Kidney capillary endothelial cell (primary cell): Measurements from ENCODE around the gene NKX1-2.
A peak's percentile ranks its signal among the peaks of the same experiment; 100 is the strongest.
"Not testable (repeated sequence)": the region's sequence is repeated elsewhere in the genome, so short reads cannot be mapped to it uniquely, and the experiment has no call there.

ENCODE experiments used
- DNase-seq: peaks from one replicate; pipeline ENCODE4 v3.0.0-alpha.2; 2018; ENCODE audit warnings: low spot score

The NKX1-2 gene

GRCh38 chr10:124451276-124451675 lies 1.4 kb upstream of the NKX1-2 start:
- no peak for DNase-seq

DNA sequence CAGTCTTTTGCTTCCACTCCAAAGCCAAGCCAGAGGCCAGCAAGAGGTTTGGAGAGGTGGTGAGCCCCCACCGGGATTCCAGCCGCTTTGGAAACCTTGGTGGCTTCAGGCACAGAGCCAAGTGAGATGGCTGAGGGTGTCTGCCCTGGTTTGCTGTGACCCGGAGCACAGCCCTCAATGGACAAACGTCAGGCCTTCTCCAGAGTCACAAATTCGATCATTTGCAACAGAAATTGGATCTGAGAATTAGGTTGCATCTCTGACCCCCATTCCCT lies 885 bp upstream of the NKX1-2 start:
- no peak for DNase-seq

DNA sequence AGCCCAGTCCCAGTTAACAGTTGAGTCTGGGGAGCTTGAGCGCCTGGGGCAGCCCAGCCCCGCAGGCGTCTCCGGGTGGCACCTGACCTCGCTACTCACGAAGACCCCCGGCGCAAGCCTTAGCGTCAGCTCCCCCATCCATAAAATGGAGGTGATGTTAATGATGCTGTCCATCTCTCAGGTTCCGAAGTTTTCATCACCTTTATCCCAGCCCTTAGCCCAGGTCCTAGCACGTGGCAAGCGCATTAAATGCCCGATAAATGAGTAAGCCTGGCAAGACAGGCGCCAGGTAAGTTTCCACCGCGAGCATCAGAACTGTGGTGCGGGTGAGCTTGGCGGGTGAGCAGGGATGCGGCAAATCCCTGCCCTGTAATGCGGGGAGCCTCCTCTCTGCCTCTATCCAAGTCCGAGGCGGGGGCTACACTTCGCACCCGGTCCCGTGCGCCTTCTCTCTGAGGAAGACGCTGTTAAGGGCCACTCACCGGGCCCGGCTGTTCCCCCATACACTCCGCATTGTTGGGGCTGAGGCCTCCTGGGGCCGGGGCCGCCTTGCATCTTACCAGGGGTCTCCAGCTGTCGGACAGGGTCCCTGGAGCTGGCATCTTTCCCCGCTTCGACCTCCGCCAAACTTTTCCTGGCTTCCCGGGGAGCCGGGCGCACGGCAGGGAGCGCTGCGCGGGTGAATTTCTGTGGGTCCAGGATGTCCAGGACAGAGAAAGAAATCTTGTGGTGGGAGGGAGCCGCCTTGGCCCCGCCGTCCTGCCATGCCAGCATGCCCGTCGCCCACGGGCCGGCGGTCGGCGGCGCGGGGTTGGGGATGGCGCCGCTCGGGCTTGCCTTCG lies 444 bp downstream of the NKX1-2 start:
- DNase-seq: no peak

- DNase-seq: no peak
Observed at GRCh38 chr10:124448696-124449169, 1.1 kb downstream of the NKX1-2 start.

DNA sequence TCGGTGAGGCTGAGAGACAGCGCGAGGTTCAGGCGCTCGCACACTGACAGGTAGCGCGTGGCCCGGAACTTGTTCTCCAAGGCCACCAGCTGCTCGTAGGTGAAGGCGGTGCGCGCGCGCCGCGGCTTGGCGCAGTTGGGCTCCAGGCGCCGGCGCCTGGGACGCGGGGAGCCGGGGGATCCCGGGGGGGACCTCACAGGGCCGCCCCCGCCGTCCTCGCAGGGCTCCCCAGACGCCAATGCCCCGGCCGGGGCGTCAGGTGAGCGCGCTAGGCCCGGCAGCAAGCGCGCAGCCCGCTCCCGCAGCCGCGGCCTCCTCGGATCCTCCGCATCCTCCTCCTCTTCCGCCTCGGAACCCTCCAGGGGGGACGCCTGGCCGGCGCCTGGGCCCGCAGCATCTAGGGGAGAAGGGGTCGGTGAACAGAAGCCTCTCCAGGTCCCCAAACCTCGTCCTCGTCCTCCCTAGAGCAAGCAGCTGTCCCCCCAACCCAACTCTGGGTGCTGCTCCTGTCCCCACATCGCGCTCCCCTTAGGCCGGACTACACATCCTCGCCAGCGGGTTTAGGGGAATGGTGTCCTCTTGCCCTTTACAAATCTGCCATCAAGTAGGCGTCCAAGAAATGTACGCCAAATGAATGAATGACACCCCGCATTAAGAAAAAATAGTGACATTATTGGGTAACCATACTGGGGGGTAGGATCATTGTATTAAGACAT lies 1.9 kb downstream of the NKX1-2 start:
- DNase-seq: no peak

- DNase-seq: no peak
Observed at GRCh38 chr10:124446830-124447750, 2.7 kb downstream of the NKX1-2 start.

- DNase-seq: not testable (repeated sequence)
Observed at GRCh38 chr10:124441694-124442093, 8.1 kb downstream of the NKX1-2 start.

DNA sequence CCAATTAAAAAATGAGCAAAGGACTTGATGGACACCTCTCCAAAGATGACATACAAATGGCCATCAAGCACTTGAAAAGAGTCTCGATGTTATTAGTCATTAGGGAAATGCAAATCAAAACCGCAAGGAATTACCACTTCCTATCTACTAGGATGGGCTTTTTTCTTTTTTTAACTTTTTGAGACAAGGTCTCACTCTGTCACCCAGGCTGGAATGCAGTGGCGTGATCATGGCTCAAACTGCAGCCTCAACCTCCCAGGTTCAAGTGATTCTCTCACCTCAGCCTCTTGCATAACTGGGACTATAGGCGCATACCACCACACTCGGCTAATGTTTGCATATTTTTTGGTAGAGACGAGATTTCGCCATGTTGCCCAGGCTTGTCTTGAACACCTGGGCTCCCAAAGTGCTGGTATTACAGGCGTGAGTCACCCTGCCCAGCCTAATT lies 13.6 kb downstream of the NKX1-2 start:
- no peak for DNase-seq

GRCh38 chr10:124435683-124436082 lies 14.2 kb downstream of the NKX1-2 start:
- DNase-seq: not testable (repeated sequence)

- no peak for DNase-seq
Observed at GRCh38 chr10:124433461-124433860, 16.4 kb downstream of the NKX1-2 start.

DNA sequence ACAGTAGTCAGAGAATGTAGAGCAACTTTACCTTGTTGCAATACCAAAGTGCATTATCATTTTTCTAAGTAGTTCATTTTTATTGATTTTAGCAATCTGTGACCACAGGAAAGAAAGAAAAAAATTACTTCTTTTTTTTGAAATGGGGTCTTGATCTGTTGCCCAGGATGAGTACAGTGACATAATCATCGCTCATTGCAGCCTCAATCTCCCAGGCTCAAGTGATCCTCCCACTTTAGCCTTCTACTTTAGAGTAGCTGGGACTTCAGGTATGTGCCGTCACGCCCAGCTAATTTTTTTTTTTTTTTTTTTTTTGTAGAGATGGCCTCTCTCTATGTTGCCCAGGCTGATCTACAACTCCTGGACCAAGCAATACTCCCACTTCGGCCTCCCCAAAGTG lies 19.8 kb downstream of the NKX1-2 start:
- no peak for DNase-seq

DNA sequence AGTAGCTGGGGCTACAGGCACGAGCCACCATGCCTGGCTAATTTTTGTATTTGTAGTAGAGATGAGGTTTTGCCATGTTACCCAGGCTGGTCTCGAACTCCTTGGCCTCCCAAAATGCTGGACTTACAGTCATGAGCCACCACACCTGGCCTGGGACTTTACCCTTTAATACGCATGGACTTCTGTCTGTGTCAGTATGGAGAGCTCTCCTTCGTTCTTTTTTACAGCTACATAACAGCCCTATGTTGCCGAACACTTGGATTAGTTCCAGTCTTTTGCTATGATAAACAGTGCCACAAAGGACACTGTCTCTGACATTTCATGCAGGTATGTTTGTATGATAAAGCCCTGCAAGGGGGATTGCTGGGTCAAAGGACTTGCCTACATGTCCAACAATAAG lies 20.3 kb downstream of the NKX1-2 start:
- no peak for DNase-seq

DNA sequence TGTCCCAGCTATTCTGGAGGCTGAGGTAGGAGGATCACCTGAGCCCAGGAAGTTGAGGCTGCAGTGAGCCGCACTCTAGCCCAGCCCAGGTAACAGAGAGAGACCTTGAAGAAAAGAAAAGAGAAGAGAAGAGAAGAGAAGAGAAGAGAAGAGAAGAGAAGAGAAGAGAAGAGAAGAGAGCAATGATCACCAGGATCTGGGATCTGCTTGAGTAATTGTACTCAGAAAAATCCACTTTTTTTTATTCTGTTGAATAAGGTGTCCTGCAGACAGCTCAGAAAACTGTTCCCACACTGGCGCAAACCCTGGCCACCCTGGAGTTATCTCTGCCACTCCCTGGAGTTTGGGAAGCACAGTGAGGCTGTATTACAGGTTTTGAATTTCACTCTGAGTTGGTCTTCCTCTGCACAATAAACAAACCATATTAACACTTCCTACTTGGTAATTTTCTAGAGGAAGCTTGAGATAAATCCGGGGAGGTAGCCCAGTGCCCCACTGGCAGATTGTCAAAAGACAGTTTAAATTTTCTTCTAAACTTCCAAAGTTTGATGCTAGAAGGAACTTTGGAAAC lies 21.5 kb downstream of the NKX1-2 start:
- DNase-seq: no peak

DNA sequence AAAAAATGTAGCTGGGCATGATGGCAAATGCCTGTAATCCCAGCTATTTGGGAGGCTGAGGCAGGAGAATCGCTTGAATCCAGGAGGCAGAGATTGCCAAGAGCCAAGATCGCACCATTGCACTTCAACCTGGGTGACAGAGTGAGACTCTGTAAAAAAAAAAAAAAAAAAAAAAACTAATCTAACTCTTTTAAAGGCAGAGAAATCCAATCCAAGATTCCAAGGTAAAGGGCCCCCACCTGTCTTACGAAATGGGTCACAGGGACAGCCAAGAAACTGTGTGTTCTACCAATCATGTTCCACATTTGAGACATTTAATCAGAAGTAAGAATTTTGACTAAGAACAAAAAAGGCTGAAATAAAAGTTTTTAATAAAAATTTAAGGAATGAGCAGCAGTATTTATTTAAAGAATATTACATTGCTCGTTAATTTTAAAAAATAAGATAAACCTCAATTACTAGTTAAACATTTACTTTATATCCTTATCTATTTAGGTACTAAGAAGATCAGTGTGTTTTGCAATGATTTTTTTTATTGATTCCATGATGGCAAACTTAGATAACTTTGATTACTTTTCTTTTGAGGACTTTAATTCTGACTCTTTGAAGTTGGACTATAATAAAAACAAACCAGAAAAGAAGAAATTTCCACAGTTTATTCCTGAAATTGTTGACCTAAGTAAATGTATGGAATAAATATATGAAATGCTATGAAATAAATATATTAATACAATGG lies 24.4 kb downstream of the NKX1-2 start:
- DNase-seq: no peak

DNA sequence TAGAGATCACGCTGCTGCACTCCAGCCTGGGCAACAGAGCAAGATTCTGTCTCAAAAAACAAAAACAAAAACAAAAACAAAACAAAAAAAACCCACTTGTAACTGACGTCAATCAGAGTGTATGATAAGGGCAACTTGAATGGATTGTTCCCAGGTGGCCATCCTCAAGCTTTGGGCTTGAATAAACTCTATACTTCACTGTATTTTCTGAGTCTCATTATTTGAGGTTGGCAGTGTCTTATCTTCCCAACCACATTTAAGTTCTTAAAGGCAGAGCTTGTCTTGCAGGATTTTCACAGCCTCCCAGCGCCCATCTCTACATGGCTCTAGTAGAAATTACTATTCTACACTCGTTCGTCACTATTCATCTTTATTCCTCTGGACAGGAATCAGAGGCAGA lies 26.0 kb downstream of the NKX1-2 start:
- no peak for DNase-seq

GRCh38 chr10:124422742-124423141 lies 27.1 kb downstream of the NKX1-2 start:
- DNase-seq: no peak

DNA sequence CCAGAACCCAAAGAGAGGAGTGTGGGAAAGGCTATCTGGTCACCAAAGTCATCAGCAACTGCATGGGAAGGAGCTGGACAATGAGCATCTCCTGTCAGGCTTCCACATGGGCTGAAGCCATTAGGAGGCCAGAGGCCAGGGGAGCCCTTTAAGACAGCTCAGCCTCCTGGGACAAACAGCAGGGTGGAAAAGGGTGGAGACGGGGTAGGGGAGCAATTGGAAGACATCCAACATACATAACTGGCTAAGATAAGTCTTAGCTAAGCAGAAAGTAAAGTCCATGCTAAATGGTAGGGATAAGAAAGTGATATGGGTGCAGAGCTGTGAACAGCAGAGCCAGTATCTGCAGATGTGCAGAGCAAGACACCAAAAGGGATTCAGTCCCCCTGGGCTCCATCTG lies 29.6 kb downstream of the NKX1-2 start:
- no peak for DNase-seq

GRCh38 chr10:124419635-124420034 lies 30.2 kb downstream of the NKX1-2 start:
- no peak for DNase-seq

DNA sequence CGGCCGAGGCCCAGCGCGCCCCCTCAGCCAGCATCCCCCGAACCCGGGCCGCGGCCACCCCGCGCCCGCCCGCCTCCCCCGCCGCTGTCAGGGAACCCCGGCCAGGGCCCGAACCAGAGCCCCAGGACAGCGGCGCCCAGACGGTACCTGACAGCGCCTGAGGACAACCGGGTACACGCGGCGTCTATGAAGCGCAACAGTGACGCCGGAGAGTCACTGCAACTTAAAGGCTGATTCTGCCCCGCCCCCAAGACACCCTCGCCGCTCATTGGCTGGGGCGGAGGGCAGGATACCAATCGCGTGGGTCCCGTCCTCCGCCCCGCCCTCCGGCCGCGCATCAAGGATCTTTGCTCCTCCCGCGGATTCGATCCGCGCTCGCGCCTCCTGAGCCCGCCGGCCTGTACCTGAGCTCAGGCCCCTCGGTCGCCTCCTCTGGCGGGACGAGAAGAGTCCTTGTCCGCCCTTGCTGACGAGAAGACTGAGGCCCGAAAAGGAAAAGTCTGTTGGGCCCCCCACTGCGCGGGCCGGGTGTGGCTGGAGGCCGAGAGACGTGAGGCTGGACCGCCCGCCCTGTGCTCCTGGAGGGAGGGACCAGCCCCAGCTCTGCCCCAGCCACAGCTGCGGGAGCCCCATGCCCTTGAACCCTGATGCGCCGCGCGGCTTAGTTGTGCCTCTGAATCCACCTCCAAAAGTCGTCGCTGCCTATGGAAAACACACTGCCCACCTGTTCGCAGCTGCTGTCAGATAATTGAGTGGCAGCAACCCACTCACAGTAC lies 30.9 kb downstream of the NKX1-2 start, which contains the start of gene OAT:
TSS of gene OAT (minus strand) at position 198 of the 776 bp plus-strand sequence. CDS start 6,752 bp downstream, outside the sequence.
- DNase-seq: peak; percentile 95
